DMS53 treated with DMSO at 0.1 percent for 48 hours (cell line): ENCODE data around the gene CDH8.
"Not testable (repeated sequence)": the region's sequence is repeated elsewhere in the genome, so short reads cannot be mapped to it uniquely, and the experiment has no call there.

ENCODE experiments used
- DNase-seq: peaks from one replicate; lab custom pipeline; 2025; ENCODE audit not compliant: unreplicated experiment; lab: John Stamatoyannopoulos, UW

Gene CDH8

DNA sequence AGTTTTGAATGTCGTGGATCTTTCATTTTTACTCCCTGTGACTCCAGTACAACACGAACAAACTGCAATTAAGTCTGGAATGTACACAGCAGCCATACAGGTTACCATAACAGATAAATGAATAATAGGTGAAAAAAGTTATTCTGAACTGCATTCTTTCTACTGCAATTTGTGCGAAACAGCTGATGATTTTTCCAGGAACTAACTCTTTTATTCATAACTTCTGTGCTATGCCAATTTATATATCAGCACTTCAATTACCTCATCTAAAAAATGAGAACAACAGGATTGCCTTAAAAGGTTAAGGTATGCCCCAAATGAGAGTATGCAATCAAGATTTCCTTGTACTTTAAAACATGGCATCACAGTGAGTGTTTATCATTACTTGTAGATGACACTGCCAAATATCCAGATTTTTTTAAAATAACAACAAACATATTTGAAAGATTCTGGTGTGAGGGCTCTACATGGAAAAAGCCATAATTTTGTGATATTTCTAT is 238.9 kb downstream of the CDH8 start:
- DNase-seq, result no peak

DNA sequence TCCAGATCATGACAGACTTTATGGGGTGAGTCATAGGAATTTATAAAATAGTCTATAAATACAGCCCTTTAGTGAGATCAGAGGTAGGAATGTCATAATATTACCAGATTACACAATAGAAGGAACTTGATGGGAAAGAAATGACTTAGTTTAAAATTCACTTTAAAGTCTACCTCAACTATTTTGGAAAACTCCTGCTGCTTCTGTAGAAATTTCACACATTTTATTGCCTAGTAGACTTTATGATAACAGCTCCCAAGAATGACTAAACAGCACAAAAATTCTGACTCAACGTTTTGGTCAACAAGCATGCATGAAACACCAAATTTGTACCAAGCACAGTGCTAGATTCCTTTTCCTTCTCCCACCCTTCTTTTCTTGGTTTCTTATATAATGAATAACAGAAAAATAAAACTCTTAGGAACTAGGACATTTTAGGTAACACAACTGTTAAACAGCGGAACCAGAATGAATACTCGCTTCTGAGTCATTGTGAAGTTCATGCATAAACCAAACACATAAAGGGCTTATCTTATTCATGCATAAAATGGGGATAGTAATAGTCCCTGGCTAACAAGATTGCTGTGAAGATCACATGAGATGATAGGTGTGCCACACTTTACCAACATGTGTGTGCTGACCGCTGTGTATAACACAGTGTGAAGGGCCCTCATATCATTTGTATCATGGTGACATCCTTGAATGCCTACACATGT is 243.9 kb downstream of the CDH8 start:
- DNase-seq, result no peak

DNA sequence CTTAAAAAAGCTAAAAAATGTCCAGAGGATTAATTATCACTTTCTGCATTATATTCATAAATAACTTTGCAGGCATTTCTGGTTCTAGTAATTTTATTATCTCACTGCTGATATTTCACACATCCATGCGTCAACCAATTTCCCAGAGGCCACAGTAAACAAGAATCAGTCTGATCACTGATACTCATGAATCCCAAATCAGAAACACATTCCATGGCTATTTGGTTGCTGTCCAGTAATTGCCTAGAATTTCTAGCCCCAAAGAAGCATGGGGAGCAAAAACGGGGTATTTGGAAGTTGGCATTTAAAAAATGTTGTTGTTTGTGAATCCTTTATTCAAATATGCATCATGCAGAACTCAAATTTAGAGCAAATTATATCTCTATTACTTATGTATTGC is 244.8 kb downstream of the CDH8 start:
- DNase-seq, result no peak

DNA sequence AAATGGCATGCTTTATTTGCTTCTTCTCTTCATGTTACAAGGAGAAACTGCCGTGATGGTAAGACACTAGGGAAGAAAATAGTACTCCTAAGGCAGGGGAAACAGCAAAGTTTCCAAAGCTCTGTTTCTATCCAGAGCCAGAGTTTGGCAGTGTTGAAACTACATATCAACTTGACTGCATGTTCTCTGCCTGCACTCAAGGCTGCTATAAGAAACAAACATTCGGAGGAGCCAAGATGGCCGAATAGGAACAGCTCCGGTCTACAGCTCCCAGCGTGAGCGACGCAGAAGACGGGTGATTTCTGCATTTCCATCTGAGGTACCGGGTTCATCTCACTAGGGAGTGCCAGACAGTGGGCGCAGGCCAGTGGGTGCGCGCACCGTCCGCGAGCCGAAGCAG is 254.4 kb downstream of the CDH8 start:
- not testable (repeated sequence) for DNase-seq

DNA sequence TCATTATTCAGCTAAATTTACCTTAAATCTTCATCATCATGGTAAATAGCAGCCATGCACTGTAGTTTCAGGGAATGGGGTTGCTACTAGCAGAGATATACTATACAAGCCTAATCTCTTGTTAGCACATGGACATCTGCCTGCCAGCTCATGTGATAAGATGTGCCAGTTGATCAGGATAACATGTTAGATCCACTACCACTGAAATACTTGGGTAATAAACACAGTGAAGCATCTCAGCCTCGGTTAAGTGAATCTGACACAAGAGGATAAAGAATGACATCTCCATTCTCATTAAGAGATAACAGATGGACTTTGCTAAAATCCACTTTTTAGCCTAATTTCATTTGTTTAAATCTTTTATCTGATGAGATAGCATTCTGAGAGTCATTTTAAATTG is 256.1 kb downstream of the CDH8 start:
- no peak for DNase-seq

DNA sequence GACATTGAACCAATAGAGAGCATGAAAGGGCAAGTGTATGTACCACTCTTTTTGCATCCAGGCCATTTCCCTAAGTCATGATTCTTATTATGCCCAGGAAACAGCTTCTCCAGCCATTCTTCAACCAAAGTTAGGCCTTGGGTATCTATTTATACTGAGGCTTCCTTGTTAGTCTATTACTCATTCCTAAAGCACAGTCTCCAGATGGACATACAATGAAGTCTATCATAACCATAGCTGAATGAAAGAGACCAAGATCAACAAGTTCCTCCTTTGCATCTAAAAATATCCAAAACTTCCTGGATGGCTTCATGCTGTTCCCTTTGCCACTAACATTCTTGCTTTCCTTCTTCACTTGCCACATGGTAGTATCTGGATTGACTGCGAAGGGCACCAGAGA is 265.9 kb downstream of the CDH8 start:
- DNase-seq, result no peak

DNA sequence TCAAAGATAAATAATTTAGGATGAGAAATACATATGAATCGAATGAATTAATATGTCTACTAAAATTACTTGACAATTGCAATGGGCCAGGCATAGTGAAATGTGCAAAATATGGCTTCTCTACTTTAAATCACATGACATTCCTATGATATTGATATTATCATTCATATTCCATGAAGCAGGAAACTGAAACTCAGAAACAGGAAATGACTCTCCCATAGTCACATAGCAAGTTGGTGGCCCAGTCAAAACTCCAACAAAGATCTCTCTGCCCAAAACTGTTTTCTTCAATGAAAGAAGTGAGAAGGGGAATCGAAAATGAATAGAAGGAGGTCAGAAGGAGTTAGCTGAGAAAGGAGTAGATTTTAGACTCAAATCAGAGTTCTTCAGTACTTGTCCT is 272.2 kb downstream of the CDH8 start:
- DNase-seq, result no peak

DNA sequence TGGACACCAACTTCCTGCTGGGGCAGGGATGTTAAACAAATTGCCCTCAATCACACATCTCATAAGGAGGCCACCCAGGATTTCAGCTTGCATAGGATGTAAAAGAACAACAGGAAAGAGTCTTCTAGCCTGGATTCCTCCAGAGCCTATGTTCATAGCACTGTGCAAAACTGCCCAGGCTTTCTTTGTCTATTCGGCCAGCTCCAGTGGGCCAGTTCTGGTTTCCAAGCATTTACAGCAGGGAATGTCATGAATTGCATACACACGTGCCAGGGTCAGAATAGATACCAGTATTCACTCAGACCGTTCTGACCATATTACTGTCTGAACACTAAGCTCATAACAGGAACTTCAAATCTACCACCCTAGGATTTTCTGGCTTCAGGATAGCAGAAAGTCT is 273.2 kb downstream of the CDH8 start:
- no peak for DNase-seq

DNA sequence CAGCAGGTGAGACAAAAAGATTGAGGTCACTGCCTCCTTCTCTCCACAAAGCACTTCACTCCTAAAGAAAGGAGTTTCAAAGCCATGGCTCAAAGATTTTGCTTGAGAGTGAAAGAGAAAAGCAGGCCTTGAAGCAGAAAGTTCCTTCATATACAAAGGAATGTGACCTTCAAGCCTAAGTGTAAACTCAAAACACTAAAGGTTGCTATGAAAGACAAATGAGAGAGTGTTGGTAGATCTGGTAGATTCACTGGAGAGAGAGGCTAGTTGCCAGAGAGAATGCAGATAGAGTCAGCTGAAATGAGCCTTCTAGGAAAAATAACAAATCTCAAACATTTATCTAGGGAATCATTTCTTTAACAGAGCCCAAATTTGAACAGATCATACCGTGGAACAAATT is 305.2 kb downstream of the CDH8 start:
- no peak for DNase-seq

DNA sequence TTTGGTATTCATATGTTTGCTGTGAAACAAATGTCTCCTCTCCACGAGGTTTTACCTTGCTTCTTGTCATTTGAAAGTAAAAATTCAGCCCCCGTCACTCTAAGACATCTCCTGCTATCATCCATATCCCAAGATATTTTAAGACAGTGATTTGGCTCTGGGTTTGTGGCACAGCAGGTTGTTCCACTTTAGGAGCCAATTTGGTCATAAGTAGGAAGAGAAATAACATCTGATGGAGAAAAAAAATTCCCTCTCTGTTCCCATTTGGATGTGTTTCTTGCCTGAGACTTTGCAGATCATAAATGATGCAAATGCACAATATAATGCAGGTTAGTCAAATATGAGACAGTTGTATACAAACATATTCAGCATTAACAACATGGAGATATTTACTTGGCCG is 309.5 kb downstream of the CDH8 start:
- no peak for DNase-seq

DNA sequence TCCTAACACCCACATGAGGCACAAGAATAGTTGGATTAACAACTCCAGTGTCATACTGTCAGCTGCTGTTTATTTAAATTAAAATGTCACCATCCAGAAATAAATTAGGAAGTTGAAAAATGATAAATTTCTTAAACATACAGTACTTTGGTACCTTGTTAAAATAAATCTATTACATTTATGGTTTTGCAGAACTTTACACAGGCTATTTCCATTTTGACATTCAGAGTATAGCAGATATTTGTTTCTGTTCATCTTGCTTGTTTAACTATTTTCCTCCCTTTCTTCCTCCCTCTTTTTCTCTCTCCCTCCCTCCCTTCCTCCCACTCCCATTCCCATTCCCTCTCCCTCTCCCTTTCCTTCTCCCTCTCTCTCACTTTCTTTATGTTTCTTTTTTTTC is 310.1 kb downstream of the CDH8 start:
- DNase-seq, result no peak

DNA sequence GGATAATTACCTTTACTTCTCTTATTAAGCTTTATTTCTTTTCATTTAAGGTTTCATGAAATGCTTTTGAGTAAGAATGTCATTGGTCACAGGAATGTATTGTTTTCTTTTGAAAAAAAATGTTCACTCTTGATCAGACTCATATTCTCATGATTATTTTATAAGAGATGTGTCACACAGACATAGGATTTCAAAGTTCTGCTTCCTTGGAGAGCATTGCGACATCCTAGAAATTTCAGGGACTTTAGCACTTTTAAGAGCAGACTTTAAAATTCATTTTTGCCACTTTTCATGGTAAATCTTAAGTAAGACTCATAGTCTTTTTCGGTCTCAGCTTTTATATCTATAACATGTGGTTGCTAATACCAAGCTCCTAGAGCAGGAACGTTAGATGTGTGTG is 314.7 kb downstream of the CDH8 start:
- no peak for DNase-seq

DNA sequence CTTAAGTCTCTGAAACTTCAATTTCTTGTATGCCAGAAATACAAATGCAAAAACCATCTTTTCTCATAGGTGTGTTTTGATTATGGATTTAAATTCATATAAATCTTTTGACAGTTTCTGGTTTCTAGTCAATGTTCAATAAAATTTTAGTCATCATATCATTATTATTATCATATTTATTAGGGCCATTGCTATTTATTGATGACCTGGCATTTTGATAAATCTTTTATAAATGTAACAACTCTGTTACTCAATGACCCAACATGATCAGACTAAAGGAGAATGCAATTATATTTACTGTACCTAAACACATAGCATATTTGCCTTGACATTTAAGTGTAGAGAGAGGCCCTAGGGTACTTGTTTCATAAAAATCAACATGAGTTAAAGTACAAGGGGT is 320.8 kb downstream of the CDH8 start:
- DNase-seq, result no peak

DNA sequence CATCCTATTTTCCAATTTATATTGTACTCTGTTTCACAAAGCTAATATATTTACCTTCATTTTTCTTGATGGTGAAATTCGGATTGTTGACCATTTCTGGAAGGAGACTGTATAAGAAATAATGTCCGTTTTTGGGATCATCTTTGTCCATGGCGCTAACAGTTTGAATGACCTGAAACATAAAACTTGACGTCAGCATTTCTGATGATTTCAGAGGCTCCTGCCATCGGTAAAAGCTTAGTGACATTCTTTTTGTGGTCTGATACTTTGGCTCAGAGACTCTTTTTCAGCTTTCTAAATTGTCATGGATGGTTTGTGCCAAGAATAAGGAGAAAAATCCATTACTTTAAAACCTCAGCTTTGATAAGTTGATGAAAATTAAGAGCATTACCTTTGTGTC is 322.5 kb downstream of the CDH8 start:
- no peak for DNase-seq

DNA sequence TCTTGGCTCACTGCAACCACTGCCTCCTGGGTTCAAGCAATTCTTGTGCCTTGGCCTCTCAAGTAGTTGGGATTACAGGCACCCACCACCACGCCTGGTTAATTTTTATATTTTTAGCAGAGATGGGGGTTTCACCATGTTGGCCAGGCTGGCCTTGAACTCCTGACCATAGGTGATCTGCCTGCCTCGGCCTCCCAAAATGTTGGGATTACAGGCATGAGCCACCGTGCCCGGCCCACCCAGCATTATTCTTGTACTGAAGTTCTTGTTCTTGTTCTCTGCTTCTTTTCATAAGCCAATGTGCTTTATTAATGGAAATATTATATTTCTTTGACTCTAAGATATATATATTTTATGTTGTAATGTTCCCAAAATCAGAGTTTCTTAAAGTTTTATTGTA is 336.6 kb downstream of the CDH8 start:
- DNase-seq, result not testable (repeated sequence)

DNA sequence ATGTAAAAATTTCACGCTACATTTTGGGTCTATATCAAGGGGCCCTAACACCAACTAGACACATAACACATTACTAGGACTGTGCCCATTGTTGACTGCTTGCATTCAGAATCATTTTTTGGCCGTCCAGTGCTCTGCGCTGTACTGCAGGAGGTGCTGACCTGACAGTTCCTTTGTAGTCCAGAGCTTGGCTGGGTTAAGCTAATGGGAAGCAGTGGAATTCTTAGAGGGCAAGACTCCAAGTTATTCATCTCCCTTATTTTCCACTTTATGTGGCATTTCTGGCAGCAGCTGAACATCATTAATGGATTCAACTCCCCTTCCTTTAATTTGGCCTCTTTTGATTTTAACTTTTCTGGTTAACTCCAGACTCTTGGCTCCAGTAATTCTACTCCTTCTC is 351.7 kb downstream of the CDH8 start:
- no peak for DNase-seq

DNA sequence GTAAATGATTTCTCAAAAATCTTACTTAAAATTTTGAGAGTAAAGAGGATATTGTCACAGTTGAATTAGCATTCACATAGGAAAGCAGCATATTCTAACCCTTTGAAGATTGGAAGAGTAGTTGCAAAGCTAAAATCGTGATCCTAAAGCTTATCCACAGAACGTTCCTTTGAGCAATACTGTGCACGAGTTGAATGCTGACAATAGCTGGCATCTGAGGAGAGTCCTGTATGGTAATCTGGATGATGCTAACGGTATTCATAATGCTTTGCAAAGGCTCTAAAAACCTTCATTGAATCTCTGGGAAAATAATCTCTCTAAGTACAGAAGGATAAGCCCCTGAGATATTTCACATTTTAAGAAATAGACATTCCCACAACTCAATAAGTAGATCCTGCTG is 354.6 kb downstream of the CDH8 start:
- no peak for DNase-seq

DNA sequence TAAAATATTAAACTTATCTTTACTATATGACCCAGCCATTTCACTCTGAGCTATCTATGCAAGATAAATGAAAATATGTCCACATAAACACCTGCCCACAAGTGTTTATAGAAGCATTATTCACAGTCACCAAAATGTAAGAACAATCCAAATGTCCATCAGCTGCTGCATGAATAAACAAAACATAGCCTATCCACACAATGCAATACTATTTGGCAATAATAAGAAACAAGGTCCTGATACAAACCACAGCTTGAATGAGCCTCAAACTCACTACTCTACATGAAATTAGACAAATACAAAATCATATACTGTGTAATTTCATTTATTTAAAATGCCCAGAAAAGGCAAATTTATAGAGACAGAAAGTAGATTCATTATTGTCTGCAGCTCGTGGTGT is 355.1 kb downstream of the CDH8 start:
- DNase-seq, result no peak

DNA sequence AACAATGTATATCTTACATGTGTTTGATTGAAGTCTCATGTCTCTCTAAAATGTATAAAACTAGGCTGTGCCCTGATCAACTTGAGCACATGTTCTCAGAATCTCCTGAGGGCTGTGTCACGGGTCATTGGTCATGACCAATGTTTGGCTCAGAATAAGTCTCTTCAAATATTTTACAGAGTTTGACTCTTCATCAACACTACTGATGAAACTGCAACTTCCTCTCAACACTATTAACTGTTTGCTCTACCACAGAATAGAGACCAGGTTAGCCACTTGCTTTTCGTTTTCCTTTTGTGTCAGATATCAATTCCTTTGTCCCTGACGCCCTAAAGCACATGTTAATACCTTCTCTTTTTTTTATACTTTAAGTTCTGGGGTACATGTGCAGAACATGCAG is 358.1 kb downstream of the CDH8 start:
- no peak for DNase-seq

DNA sequence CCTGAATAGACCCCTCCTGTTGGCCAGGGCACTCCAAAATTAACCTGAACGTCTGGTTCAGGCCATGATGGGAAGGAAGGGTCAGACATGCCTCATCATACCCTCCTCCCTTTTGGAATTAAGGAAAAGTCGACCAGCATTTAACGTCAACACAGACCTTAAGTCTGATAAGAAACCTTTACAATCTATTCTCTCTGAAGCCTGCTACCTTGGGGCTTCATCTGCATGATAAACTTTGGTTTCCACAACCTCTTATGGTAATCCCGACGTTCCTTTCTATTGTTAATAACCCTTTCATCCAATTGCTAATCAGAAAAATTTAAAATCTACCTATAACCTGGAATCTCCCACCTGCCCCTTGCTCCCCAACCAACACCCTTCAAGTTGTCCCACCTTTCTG is 358.5 kb downstream of the CDH8 start:
- no peak for DNase-seq

DNA sequence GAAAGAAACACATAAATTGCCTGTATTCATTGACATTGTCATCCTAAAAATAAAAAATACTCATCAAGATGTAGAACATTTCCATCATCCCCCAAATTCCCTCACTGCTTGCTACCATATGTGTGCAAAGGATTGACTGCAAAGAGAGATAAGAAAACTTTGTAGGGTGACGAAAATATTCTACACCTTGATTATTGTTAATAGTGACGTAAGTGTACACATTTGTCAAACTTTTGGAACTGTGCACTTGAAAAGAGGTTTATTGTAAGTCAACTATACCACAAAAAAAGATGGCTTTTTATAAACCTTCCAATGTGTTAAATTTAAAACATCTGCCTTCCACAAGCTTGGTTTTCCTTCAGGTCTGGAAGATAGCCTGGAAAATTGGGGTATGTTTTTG is 359.5 kb downstream of the CDH8 start:
- DNase-seq, result no peak

DNA sequence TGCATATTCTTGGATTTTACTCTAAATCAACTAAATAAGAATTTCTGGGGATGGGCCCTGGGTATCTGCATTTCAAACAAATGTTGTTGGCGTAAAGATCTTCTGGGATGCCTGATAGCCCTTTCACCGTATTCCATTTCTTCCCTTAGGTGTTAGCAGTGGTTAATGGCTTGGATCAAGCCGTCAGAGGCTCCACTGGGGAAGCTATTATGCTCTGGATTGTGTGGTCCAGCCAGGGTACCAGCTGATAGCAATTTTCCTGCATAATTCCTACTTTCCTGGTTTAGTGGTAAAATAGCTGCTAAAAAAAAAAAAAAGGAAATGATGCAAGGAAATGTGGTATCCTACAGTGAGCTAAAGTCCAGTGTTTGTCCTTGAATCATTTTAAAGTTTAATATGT is 365.1 kb downstream of the CDH8 start:
- no peak for DNase-seq

DNA sequence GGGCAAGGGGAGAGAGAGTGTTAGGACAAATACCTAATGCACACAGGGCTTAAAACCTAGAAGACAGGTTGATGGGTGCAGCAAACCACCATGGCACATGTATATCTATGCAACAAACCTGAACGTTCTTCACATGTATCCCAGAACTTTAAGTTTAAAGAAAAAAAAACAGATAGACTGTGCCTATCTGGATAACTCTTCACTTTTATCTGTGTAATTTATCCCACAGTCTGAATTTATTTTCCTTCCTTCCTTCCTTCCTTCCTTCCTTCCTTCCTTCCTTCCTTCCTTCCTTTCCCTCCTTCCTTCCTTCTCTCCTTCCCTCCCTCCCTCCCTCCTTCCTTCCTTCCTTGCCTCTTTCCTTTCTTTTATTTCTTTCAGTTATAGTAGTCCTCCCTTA is 370.7 kb downstream of the CDH8 start:
- no peak for DNase-seq
